GM19455 (cell line): Measurements from ENCODE around the gene ARPC4.
"Not testable (repeated sequence)": the region's sequence is repeated elsewhere in the genome, so short reads cannot be mapped to it uniquely, and the experiment has no call there.

Experiments used
- ATAC-seq: cut with Tn5 transposase; IDR thresholded peaks from one replicate; pipeline ENCODE4 v1.9.1; 2021; ENCODE audit not compliant: unreplicated experiment

ARPC4 gene

DNA sequence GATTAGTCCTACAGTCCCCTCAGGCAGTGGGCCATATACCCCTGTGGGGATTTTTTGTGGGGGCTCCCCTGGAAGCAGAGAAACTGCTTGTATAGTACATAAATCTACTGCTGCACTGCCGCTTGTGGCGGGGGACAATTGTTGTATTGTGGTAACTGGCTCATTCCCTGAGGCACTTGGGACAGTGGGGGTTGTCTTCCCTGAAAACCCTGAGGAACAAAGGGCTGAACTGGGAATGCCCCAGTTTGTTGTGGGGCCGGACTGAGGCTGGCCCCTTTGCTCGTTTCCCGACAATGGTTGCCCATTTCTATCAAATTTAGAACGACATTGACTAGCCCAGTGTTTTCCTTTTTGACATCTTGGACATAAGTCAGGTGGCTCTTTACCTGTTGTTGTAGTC, 58.5 kb downstream of the ARPC4 start:
- ATAC-seq, result not testable (repeated sequence)

DNA sequence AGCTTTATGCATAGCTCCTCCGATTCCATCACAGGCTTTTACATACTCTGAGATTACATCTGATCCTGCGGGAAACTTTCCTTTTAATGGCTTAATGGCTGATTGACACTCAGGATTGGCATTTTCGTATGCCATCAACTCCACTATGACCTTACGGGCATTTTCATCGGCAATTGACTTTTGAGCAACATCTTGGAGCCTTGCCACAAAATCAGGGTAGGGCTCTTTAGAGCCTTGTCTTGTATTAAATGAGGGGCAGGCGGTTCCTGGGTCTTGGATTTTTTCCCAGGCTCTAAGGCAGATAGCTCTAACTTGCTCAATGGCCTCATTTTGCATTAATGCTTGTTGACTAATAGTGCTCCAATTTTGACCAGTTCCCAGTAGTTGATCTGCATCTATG, 59.0 kb downstream of the ARPC4 start:
- ATAC-seq, result not testable (repeated sequence)

DNA sequence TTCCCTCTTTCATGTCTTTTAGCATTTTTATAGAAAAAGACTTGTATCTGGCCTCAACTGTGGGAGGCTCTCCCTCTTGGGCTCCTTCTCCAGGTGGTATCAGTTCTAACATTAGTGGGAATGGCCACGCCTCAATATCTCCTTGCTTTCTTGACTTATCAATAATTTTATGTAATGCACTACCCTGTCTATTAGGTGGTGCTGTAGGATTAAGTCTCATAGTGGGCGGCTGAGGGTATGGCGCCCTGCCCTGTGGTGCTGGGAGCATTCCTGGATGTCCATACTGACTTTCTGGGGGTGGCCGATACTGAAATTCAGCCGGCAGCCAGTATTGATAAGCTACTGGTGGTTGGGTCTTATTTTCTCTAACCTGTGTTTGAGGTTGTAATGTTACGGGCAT, 59.6 kb downstream of the ARPC4 start:
- no peak for ATAC-seq

DNA sequence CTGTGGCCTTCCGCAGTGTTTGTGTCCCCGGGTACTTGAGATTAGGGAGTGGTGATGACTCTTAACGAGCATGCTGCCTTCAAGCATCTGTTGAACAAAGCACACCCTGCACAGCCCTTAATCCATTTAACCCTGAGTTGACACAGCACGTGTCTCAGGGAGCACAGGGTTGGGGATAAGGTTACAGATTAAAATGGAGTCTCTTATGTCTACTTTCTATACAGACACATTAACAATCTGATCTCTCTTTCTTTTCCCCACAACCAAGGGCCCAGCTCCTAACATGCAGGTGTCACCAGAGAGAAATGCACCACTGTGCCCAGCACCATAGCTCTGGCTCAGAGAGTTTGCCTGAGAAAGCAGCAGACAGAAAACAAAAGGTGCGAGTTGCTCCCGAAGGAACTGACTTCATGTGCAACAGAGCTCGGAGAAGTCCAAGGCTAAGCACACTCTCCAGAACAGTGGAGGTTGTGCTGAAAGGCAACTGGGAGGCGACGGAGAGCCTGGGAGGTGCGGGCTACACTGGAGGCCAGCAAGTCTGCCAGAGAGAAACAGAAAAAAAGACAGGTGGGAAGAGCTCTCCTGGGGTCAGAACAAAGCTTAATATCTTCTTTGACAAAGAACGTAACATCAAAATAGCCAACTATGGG, 61.5 kb downstream of the ARPC4 start:
- ATAC-seq, result not testable (repeated sequence)

DNA sequence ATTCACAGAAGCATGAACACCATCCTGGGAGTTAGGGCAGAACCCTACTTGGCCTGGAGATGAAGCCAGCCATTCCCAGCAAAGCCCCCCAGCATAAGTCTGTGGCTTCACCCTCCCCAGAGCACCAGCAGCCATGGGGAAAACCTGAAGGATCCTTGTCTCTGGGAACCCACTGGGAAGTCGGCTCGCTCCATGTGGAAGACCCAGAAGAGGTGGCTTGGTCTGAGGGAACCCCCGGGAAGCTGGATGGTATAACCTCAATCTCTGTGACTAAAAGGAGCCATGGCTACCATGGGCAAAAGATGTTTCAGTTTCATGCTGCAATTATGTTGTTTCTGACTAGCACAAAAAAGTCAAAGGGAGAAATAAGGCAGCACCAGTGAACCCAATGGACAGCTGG, 62.7 kb downstream of the ARPC4 start:
- no peak for ATAC-seq
